Measurements from ENCODE around the gene INTS6.

Gene INTS6

DNA sequence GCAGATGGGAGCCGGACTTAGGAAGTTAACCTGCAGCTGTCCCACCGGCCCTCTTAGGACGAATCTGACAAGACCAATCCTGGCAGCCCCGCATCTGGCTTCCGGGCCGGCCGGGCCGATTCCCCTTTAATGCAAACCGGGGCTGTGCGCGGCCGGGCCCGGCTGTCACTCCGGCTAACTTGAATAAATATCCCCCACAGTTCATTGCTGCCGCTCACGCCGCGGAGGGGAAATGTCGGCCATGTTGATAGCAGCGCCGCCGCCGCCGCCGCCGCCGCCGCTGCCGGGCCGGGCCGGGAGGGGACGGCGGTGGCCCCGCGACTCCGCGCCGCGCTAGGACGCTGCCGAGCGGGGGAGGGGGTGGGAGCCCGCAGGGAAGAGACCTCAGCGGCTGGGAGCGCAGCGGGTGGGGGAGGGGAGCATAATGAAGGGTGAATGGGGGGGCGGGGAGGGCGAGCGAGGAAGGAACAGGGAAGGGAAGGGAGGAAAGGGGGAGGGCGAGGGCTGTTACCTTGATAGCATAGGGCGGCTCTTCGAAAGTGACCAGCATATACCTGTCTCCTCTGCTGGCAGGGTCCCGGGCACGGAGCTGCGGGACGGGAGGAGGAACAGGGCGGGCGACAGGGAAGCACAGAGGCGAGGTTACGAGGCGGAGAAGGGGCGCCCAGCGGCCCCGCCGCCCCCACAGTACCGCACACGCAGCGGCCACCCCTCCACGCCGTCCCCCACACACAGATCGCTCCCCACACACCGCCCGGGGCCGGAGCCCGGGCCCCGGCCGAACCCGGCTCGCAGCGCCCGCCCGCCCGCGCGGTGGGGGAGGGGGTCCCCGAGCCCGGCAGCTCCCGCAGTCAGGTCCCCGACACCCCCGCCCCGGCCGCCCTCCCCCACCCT, 1.1 kb downstream of the INTS6 start:
- peaks cover 5% of the 10 kb centered on the region for H3K79me1 ChIP-seq (replicated peaks; ENCODE audit: low read length, poor library complexity, severe bottlenecking)
- H3K36me3 ChIP-seq (ENCODE audit: control insufficient read depth in 1 of 2, insufficient read depth in 2 of 2, low read depth in 1 of 2, low read length in 2 of 2): peaks cover 13 to 42% of the 10 kb centered on the region in 2 experiments
- peak overlapping the region; percentile 87 for H2BK15ac ChIP-seq (ENCODE audit: low read depth, poor library complexity, severe bottlenecking)
- H2BK5ac ChIP-seq (ENCODE audit: low read depth, low read length, poor library complexity, severe bottlenecking): peak overlapping the region; percentile 88
- H3K14ac ChIP-seq (ENCODE audit: low read length in 2 of 2): peak overlapping the region; percentile 99 to 100
- peak overlapping the region; percentile 74 for H2AFZ ChIP-seq (ENCODE audit: low read depth, low read length)
- no peaks in the 10 kb centered on the region for H3K9me3 ChIP-seq (ENCODE audit: control insufficient read depth, low read length)
- H2BK120ac ChIP-seq (ENCODE audit: low read depth, low read length): peak overlapping the region; percentile 100
- H3K27ac ChIP-seq (ENCODE audit: low read length, poor library complexity, severe bottlenecking): peak overlapping the region; percentile 93
- H2BK12ac ChIP-seq (ENCODE audit: low read length in 2 of 2): peak overlapping the region in 1 of 2 experiments; percentile 77
- WGBS: under 1% methylated on average over 63 of the region's 92 CpGs
- peak overlapping the region; percentile 95 for H3K9ac ChIP-seq (ENCODE audit: low read length)
- peak overlapping the region in 1 of 2 experiments; percentile 99 for H3K23ac ChIP-seq (ENCODE audit: low read length in 2 of 2)
- peak; percentile 74 for DNase-seq
- no peaks in the 10 kb centered on the region for H3K27me3 ChIP-seq (ENCODE audit: control insufficient read depth in 1 of 2, insufficient read depth in 1 of 2, low read length in 2 of 2)
- H3K18ac ChIP-seq (ENCODE audit: low read depth in 1 of 2, low read length in 2 of 2): peak overlapping the region; percentile 94 to 99
- peak overlapping the region; percentile 85 to 87 for H3K4me3 ChIP-seq (ENCODE audit: insufficient read depth in 1 of 2, low read depth in 1 of 2, low read length in 2 of 2)
- peak overlapping the region; percentile 97 to 98 for H3K4ac ChIP-seq (ENCODE audit: low read depth in 1 of 2, low read length in 2 of 2)
- H4K8ac ChIP-seq (ENCODE audit: low read length): peak overlapping the region; percentile 93
- H3K4me2 ChIP-seq (ENCODE audit: low read length, poor library complexity, severe bottlenecking): peak overlapping the region; percentile 59
- no peaks in the 10 kb centered on the region for H3K4me1 ChIP-seq (ENCODE audit: control insufficient read depth, insufficient read depth, low read depth, low read length)
- H2AK5ac ChIP-seq (ENCODE audit: low read length, severe bottlenecking): peak overlapping the region; percentile 53
- H4K91ac ChIP-seq (ENCODE audit: low read length): peak overlapping the region; percentile 93

DNA sequence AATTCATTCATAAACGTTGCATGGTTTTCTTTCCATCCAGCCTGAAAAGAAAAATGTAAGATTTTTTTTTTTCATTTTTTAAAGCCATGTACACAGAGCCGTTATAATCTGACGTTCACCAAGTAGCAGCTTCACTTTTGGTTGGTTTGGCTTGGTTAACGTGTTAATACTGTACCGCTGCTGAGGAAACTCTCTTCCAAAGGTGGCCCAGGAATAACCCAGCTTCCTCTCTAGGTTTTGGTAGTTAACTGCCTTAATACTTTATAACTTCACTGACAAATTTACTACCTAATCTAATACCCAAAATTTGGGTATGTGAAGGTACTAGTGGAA, 1.7 kb downstream of the INTS6 start:
- H3K9ac ChIP-seq (ENCODE audit: low read length): peak overlapping the region; percentile 89
- no peak overlapping the region for H4K8ac ChIP-seq (ENCODE audit: low read length)
- H3K27me3 ChIP-seq (ENCODE audit: control insufficient read depth in 1 of 2, insufficient read depth in 1 of 2, low read length in 2 of 2): no peaks in the 10 kb centered on the region
- peaks cover 7 to 47% of the 10 kb centered on the region in 2 experiments for H3K36me3 ChIP-seq (ENCODE audit: control insufficient read depth in 1 of 2, insufficient read depth in 2 of 2, low read depth in 1 of 2, low read length in 2 of 2)
- no peak overlapping the region for H2BK5ac ChIP-seq (ENCODE audit: low read depth, low read length, poor library complexity, severe bottlenecking)
- H3K4me1 ChIP-seq (ENCODE audit: control insufficient read depth, insufficient read depth, low read depth, low read length): no peaks in the 10 kb centered on the region
- no peak for DNase-seq
- H2BK120ac ChIP-seq (ENCODE audit: low read depth, low read length): peak overlapping the region; percentile 27
- H4K91ac ChIP-seq (ENCODE audit: low read length): no peak overlapping the region
- H2BK12ac ChIP-seq (ENCODE audit: low read length in 2 of 2): no peak overlapping the region
- no peak overlapping the region for H3K14ac ChIP-seq (ENCODE audit: low read length in 2 of 2)
- 35% methylated on average over 3 of the region's 5 CpGs for WGBS
- H3K4me2 ChIP-seq (ENCODE audit: low read length, poor library complexity, severe bottlenecking): peak overlapping the region; percentile 59
- H3K79me1 ChIP-seq (replicated peaks; ENCODE audit: low read length, poor library complexity, severe bottlenecking): peaks cover 5% of the 10 kb centered on the region
- peak overlapping the region in 1 of 2 experiments; percentile 94 for H3K18ac ChIP-seq (ENCODE audit: low read depth in 1 of 2, low read length in 2 of 2)
- no peak overlapping the region for H2AFZ ChIP-seq (ENCODE audit: low read depth, low read length)
- no peak overlapping the region for H2BK15ac ChIP-seq (ENCODE audit: low read depth, poor library complexity, severe bottlenecking)
- no peak overlapping the region for H3K23ac ChIP-seq (ENCODE audit: low read length in 2 of 2)
- peak overlapping the region; percentile 79 to 87 for H3K4me3 ChIP-seq (ENCODE audit: insufficient read depth in 1 of 2, low read depth in 1 of 2, low read length in 2 of 2)
- peak overlapping the region in 1 of 2 experiments; percentile 54 for H3K4ac ChIP-seq (ENCODE audit: low read depth in 1 of 2, low read length in 2 of 2)
- peak overlapping the region; percentile 67 for H3K27ac ChIP-seq (ENCODE audit: low read length, poor library complexity, severe bottlenecking)
- H2AK5ac ChIP-seq (ENCODE audit: low read length, severe bottlenecking): no peak overlapping the region
- H3K9me3 ChIP-seq (ENCODE audit: control insufficient read depth, low read length): no peaks in the 10 kb centered on the region

DNA sequence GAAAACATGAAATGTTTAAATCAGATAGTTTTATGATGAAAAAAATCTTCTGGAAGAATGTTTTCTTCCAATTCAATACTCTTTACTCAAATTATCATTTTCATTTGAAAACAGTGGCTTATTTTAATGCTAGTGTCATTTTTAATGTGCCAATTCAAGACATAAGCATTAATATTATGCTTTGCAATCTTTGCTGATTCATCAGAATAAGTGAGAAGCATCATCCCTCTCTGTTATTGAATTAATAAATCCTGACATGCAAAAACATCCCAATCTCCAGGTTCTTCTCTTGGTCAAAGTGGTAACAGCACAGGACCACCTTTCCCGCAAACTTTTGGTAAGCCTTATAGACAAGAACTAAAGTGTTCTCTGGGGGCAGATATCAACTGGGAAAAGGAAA, 3.8 kb downstream of the INTS6 start:
- WGBS: 100% methylated on average over 1 of the region's 1 CpG
- Histone ChIP-seq H3K9me3 (ENCODE audit: control insufficient read depth, low read length) (no peaks in the 10 kb centered on the region), H3K9ac (ENCODE audit: low read length) (peak overlapping the region; percentile 89), H3K14ac (ENCODE audit: low read length in 2 of 2) (no peak overlapping the region), H2BK15ac (ENCODE audit: low read depth, poor library complexity, severe bottlenecking) (no peak overlapping the region), H3K4ac (ENCODE audit: low read depth in 1 of 2, low read length in 2 of 2) (no peak overlapping the region), H2BK5ac (ENCODE audit: low read depth, low read length, poor library complexity, severe bottlenecking) (no peak overlapping the region), H3K27ac (ENCODE audit: low read length, poor library complexity, severe bottlenecking) (no peak overlapping the region), H2BK12ac (ENCODE audit: low read length in 2 of 2) (no peak overlapping the region), H3K23ac (ENCODE audit: low read length in 2 of 2) (no peak overlapping the region), H4K8ac (ENCODE audit: low read length) (no peak overlapping the region), H2BK120ac (ENCODE audit: low read depth, low read length) (no peak overlapping the region), H2AK5ac (ENCODE audit: low read length, severe bottlenecking) (no peak overlapping the region), H3K4me1 (ENCODE audit: control insufficient read depth, insufficient read depth, low read depth, low read length) (no peaks in the 10 kb centered on the region), H3K36me3 (ENCODE audit: control insufficient read depth in 1 of 2, insufficient read depth in 2 of 2, low read depth in 1 of 2, low read length in 2 of 2) (peaks cover 0 to 39% of the 10 kb centered on the region in 2 experiments), H3K4me3 (ENCODE audit: insufficient read depth in 1 of 2, low read depth in 1 of 2, low read length in 2 of 2) (no peak overlapping the region), H3K4me2 (ENCODE audit: low read length, poor library complexity, severe bottlenecking) (no peak overlapping the region), H3K79me1 (replicated peaks; ENCODE audit: low read length, poor library complexity, severe bottlenecking) (peaks cover 1% of the 10 kb centered on the region), H3K18ac (ENCODE audit: low read depth in 1 of 2, low read length in 2 of 2) (no peak overlapping the region), H3K27me3 (ENCODE audit: control insufficient read depth in 1 of 2, insufficient read depth in 1 of 2, low read length in 2 of 2) (no peaks in the 10 kb centered on the region), H2AFZ (ENCODE audit: low read depth, low read length) (no peak overlapping the region), H4K91ac (ENCODE audit: low read length) (no peak overlapping the region)
- DNase-seq: no peak

DNA sequence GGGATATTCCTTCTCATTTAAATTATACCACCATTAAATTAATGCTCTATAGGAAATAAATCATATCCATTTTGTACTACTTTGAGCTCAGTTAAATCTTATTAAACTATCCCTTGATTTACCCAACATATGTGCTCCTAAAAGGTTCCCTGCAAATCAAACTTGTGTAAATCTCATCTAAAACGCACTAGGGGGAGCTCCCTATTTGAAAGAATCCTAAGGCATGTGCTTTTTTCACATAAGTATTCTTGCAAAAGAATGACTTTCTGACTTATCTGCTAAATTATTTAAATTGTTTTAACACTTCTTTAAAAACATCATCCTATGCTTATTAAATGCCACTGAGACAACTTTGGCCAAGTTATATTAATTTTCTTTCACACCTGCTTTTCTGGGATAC, 7.9 kb downstream of the INTS6 start:
- Histone ChIP-seq H3K9ac (ENCODE audit: low read length) (no peak overlapping the region), H3K36me3 (ENCODE audit: control insufficient read depth in 1 of 2, insufficient read depth in 2 of 2, low read depth in 1 of 2, low read length in 2 of 2) (peaks cover 0 to 39% of the 10 kb centered on the region in 2 experiments), H3K18ac (ENCODE audit: low read depth in 1 of 2, low read length in 2 of 2) (no peak overlapping the region), H2BK120ac (ENCODE audit: low read depth, low read length) (no peak overlapping the region), H3K27ac (ENCODE audit: low read length, poor library complexity, severe bottlenecking) (no peak overlapping the region), H4K91ac (ENCODE audit: low read length) (no peak overlapping the region), H3K27me3 (ENCODE audit: control insufficient read depth in 1 of 2, insufficient read depth in 1 of 2, low read length in 2 of 2) (no peaks in the 10 kb centered on the region), H2BK5ac (ENCODE audit: low read depth, low read length, poor library complexity, severe bottlenecking) (no peak overlapping the region), H3K4me3 (ENCODE audit: insufficient read depth in 1 of 2, low read depth in 1 of 2, low read length in 2 of 2) (no peak overlapping the region), H2BK12ac (ENCODE audit: low read length in 2 of 2) (no peak overlapping the region), H4K8ac (ENCODE audit: low read length) (no peak overlapping the region), H3K4me1 (ENCODE audit: control insufficient read depth, insufficient read depth, low read depth, low read length) (peaks cover 2% of the 10 kb centered on the region), H3K4me2 (ENCODE audit: low read length, poor library complexity, severe bottlenecking) (no peak overlapping the region), H3K4ac (ENCODE audit: low read depth in 1 of 2, low read length in 2 of 2) (no peak overlapping the region), H3K9me3 (ENCODE audit: control insufficient read depth, low read length) (no peaks in the 10 kb centered on the region), H3K23ac (ENCODE audit: low read length in 2 of 2) (no peak overlapping the region), H3K79me1 (replicated peaks; ENCODE audit: low read length, poor library complexity, severe bottlenecking) (peaks cover 10% of the 10 kb centered on the region), H2BK15ac (ENCODE audit: low read depth, poor library complexity, severe bottlenecking) (no peak overlapping the region), H2AK5ac (ENCODE audit: low read length, severe bottlenecking) (no peak overlapping the region), H3K14ac (ENCODE audit: low read length in 2 of 2) (no peak overlapping the region), H2AFZ (ENCODE audit: low read depth, low read length) (no peak overlapping the region)
- 100% methylated on average over 1 of the region's 1 CpG for WGBS
- DNase-seq: peak; percentile 55

All from mesenchymal stem cell (in vitro differentiated cells and primary cell).